ENCODE data around the gene EOGT.

- TF ChIP-seq CTCF (IDR thresholded peaks at IDR 0.05) (no peak), POLR2A (IDR thresholded peaks at IDR 0.05) (no peak)
These were observed 46.2 kb upstream of the EOGT start for GRCh38 chr3:69059688-69060087.
